H1 (cell line): ENCODE data around the gene CCL17. TPM values are rescaled to one million over a fixed set of nuclear protein-coding genes. Genes with fewer than 3 reads are reported as not detected.
"Not testable (repeated sequence)": the region's sequence is repeated elsewhere in the genome, so short reads cannot be mapped to it uniquely, and the experiment has no call there.

Experiments
- CTCF ChIA-PET: fragments of 300-600 bp; sonication (Branson Sonifier 250); formaldehyde crosslinking; loops from one replicate; lab custom pipeline; 2021; ENCODE audit not compliant: partially characterized antibody; lab: Charles Lee
- POLR2A ChIA-PET: fragments of 300-600 bp; sonication (Branson Sonifier 250); formaldehyde crosslinking; loops from one replicate; lab custom pipeline; 2021; ENCODE audit warnings: inconsistent platforms; ENCODE audit not compliant: partially characterized antibody; lab: Charles Lee
- DNase-seq, 2 experiments: peaks; one replicate each; pipeline versions ENCODE4 v3.0.0 to v3.0.0-alpha.2; 2010 to 2022; ENCODE audit warnings: low spot score in 2 of 2, low read depth in 1 of 2, mixed read lengths in 1 of 2
- FAIRE-seq: peaks from 2 replicates; lab custom pipeline; 2011; peaks lifted over from hg19 to GRCh38; lab: Jason Lieb, UNC
- H2AFZ ChIP-seq: 2 replicates; pipeline ENCODE4 v1.8.1; 2012; ENCODE audit warnings: low read length, inconsistent platforms
- H2AK5ac ChIP-seq: 2 replicates; pipeline ENCODE4 v1.6.1; 2013; ENCODE audit warnings: low read depth, low read length
- H2BK120ac ChIP-seq: replicated peaks from 2 replicates; pipeline ENCODE3; 2013; ENCODE audit warnings: low read depth, low read length, inconsistent platforms
- H2BK12ac ChIP-seq: 2 replicates; pipeline ENCODE4 v1.6.1; 2013; ENCODE audit warnings: low read depth, low read length
- H2BK15ac ChIP-seq: 2 replicates; pipeline ENCODE4 v1.6.1; 2013; ENCODE audit warnings: low read length
- H2BK20ac ChIP-seq: 2 replicates; pipeline ENCODE4 v1.6.1; 2013; ENCODE audit warnings: low read length
- H2BK5ac ChIP-seq: 2 replicates; pipeline ENCODE4 v1.6.1; 2013; ENCODE audit warnings: low read depth, low read length
- H3K14ac ChIP-seq: 2 replicates; pipeline ENCODE4 v1.6.1; 2013; ENCODE audit warnings: inconsistent platforms; ENCODE audit not compliant: insufficient read length
- H3K18ac ChIP-seq: 2 replicates; pipeline ENCODE4 v1.6.1; 2013; ENCODE audit warnings: low read length; ENCODE audit errors: extremely low read depth
- H3K23ac ChIP-seq: 2 replicates; pipeline ENCODE4 v1.6.1; 2013; ENCODE audit warnings: inconsistent platforms; ENCODE audit not compliant: insufficient read length
- H3K23me2 ChIP-seq: 2 replicates; pipeline ENCODE4 v1.6.1; 2013; ENCODE audit warnings: low read depth, low read length
- H3K27ac ChIP-seq: 2 replicates; pipeline ENCODE4 v1.6.1; 2011; ENCODE audit warnings: low read depth, low read length, inconsistent platforms
- H3K27me3 ChIP-seq, 4 experiments: replicated peaks in 1 of 4; 1 replicate in 1 of 4; 2 replicates in 3 of 4; pipeline versions ENCODE4 v1.6.1 to v1.8.1; 2011 to 2013; ENCODE audit warnings: low read length in 3 of 4, mild to moderate bottlenecking in 3 of 4, inconsistent platforms in 2 of 4, mixed read lengths in 2 of 4, moderate library complexity in 1 of 4; ENCODE audit not compliant: control insufficient read depth in 3 of 4, insufficient read depth in 3 of 4; ENCODE audit errors: extremely low read depth in 1 of 4
- H3K36me3 ChIP-seq, 4 experiments: 2 replicates each; pipeline versions ENCODE4 v1.6.1 to v1.8.1; 2011 to 2013; ENCODE audit warnings: mild to moderate bottlenecking in 4 of 4, low read length in 3 of 4, moderate library complexity in 2 of 4, control low read depth in 1 of 4, inconsistent platforms in 1 of 4; ENCODE audit not compliant: insufficient read depth in 4 of 4, control insufficient read depth in 2 of 4
- H3K4ac ChIP-seq: replicated peaks from 2 replicates; pipeline ENCODE3; 2013; ENCODE audit warnings: low read length, low read depth, mixed read lengths, inconsistent platforms; ENCODE audit not compliant: insufficient read length
- H3K4me1 ChIP-seq, 4 experiments: replicated peaks in 1 of 4; 1 replicate in 1 of 4; 2 replicates in 3 of 4; pipeline versions ENCODE4 v1.6.1 to v1.8.1; 2011 to 2013; ENCODE audit warnings: low read length in 3 of 4, inconsistent platforms in 2 of 4, mixed read lengths in 1 of 4; ENCODE audit not compliant: insufficient read depth in 4 of 4, control insufficient read depth in 3 of 4
- H3K4me2 ChIP-seq, 2 experiments: 2 replicates each; pipeline versions ENCODE4 v1.6.1 to v1.8.1; 2011 to 2013; ENCODE audit warnings: low read depth in 2 of 2, low read length in 2 of 2, control low read depth in 1 of 2, inconsistent platforms in 1 of 2, mild to moderate bottlenecking in 1 of 2; ENCODE audit not compliant: insufficient read depth in 1 of 2
- H3K4me3 ChIP-seq, 4 experiments: fragments of 200-600, 300-600 bp in 1 of 4; sonication (generic), shearing (Covaris generic), sonication (Bioruptor Twin) in 1 of 4; 2 replicates each; pipeline versions ENCODE4 v1.5.1 to v1.8.1; 2011 to 2016; ENCODE audit warnings: low read length in 4 of 4, low read depth in 3 of 4, control low read depth in 2 of 4, inconsistent platforms in 2 of 4, mild to moderate bottlenecking in 2 of 4, mixed read lengths in 1 of 4, moderate library complexity in 1 of 4; ENCODE audit not compliant: insufficient read depth in 2 of 4; ENCODE audit errors: extremely low read depth in 1 of 4
- H3K56ac ChIP-seq: replicated peaks from 2 replicates; pipeline ENCODE3; 2013; ENCODE audit warnings: low read depth, mild to moderate bottlenecking, mixed read lengths, low read length, inconsistent platforms; ENCODE audit not compliant: insufficient read length
- H3K79me1 ChIP-seq: 2 replicates; pipeline ENCODE4 v1.6.1; 2013; ENCODE audit warnings: low read depth, low read length, control low read depth
- H3K79me2 ChIP-seq, 2 experiments: 2 replicates each; pipeline versions ENCODE4 v1.6.1 to v1.8.1; 2012 to 2013; ENCODE audit warnings: low read length in 2 of 2, mild to moderate bottlenecking in 2 of 2, inconsistent platforms in 1 of 2; ENCODE audit not compliant: insufficient read depth in 2 of 2, control insufficient read depth in 1 of 2
- H3K9ac ChIP-seq, 4 experiments: replicated peaks in 1 of 4; 1 replicate in 1 of 4; 2 replicates in 3 of 4; pipeline versions ENCODE4 v1.6.1 to v1.8.1; 2011 to 2013; ENCODE audit warnings: low read depth in 3 of 4, low read length in 3 of 4, control low read depth in 2 of 4, mild to moderate bottlenecking in 2 of 4, moderate library complexity in 2 of 4, inconsistent platforms in 1 of 4; ENCODE audit errors: extremely low read depth in 1 of 4
- H3K9me3 ChIP-seq, 2 experiments: 2 replicates each; pipeline versions ENCODE4 v1.6.1 to v1.8.1; 2012 to 2013; ENCODE audit warnings: mild to moderate bottlenecking in 2 of 2, moderate library complexity in 2 of 2, control low read depth in 1 of 2, inconsistent platforms in 1 of 2, low read depth in 1 of 2, low read length in 1 of 2, mixed read lengths in 1 of 2; ENCODE audit not compliant: insufficient read depth in 2 of 2
- H4K20me1 ChIP-seq, 2 experiments: replicated peaks in 1 of 2; 2 replicates each; pipeline versions ENCODE3 to v1.8.1; 2011 to 2013; ENCODE audit warnings: inconsistent platforms in 2 of 2, low read length in 2 of 2, mild to moderate bottlenecking in 1 of 2; ENCODE audit not compliant: insufficient read depth in 2 of 2, control insufficient read depth in 1 of 2
- H4K5ac ChIP-seq: 2 replicates; pipeline ENCODE4 v1.6.1; 2013; ENCODE audit warnings: low read length, low read depth, mixed read lengths, inconsistent platforms; ENCODE audit not compliant: insufficient read length
- H4K8ac ChIP-seq: 2 replicates; pipeline ENCODE4 v1.8.0; 2013; ENCODE audit warnings: mild to moderate bottlenecking, moderate library complexity, low read length, inconsistent platforms; ENCODE audit not compliant: insufficient read depth; ENCODE audit errors: extremely low read depth
- H4K91ac ChIP-seq: replicated peaks from 2 replicates; pipeline ENCODE3; 2013; ENCODE audit warnings: low read length, mixed read lengths, inconsistent platforms; ENCODE audit not compliant: insufficient read length
- WGBS, 2 experiments: shearing (Covaris generic) in 1 of 2; methylation state at CpG; one replicate each; pipeline versions ENCODE4 v1.1.6 to v1.1.7; 2013 to 2015; ENCODE audit warnings: low lambda C conversion rate in 2 of 2, mixed read lengths in 2 of 2, inconsistent platforms in 1 of 2, low coverage in 1 of 2, missing lambda C conversion rate in 1 of 2; ENCODE audit not compliant: insufficient replicate concordance in 2 of 2, insufficient coverage in 1 of 2, insufficient read length in 1 of 2; ENCODE audit errors: extremely low coverage in 1 of 2, missing lambda C conversion rate in 1 of 2; 5-methylcytosine and 5-hydroxymethylcytosine counted together
- polyA plus RNA-seq, 7 experiments: library from polyadenylated mRNA; depleted of rRNA in 3 of 7; stranded (reverse) in 5 of 7; unstranded in 2 of 7; fragments of >200 nt in 5 of 7; fragments of 200-250 nt in 2 of 7; gene quantifications; 1 replicate in 5 of 7; 2 replicates in 1 of 7; 4 replicates in 1 of 7; pipeline versions ENCODE4 v1.2.1 to v1.2.3, GENCODE V29; 2011 to 2013; ENCODE audit warnings: missing spikeins in 2 of 7, mixed read lengths in 2 of 7
- total RNA-seq: library from RNA; stranded (reverse); fragmentation: NEBNext Ultra II Directional; extraction: Animal tissue kit (Norgen Biotek cat#: 25700); gene quantifications from 2 replicates; pipeline ENCODE4 v1.2.1, GENCODE V29; 2021

The CCL17 gene
- total and polyA plus RNA-seq, 2 of the 8 experiments (the other 6 are each of a cell fraction or from before 2014, with no cell fraction given): not detected

GRCh38 chr16:57397493-57397892 is 7.1 kb upstream of the CCL17 start:
- DNase-seq, POLR2A ChIA-PET: not testable (repeated sequence)

More at GRCh38 chr16:57397493-57397892, 7.1 kb upstream of the CCL17 start:
- H2AK5ac ChIP-seq, H3K9me3 ChIP-seq, H2BK12ac ChIP-seq, H3K27ac ChIP-seq, H4K20me1 ChIP-seq, H2AFZ ChIP-seq, H3K27me3 ChIP-seq, H3K4me2 ChIP-seq, H4K5ac ChIP-seq, H3K36me3 ChIP-seq, H2BK5ac ChIP-seq, H3K4me3 ChIP-seq, H3K56ac ChIP-seq, H2BK15ac ChIP-seq, H2BK20ac ChIP-seq, H3K18ac ChIP-seq, H2BK120ac ChIP-seq, H3K9ac ChIP-seq, H3K4me1 ChIP-seq, H3K23ac ChIP-seq, H3K4ac ChIP-seq, H4K8ac ChIP-seq, H3K23me2 ChIP-seq, H4K91ac ChIP-seq, H3K79me1 ChIP-seq, H3K14ac ChIP-seq, H3K79me2 ChIP-seq, FAIRE-seq: not testable (repeated sequence)
- CTCF ChIA-PET: interaction anchor here (0.6 to 12.3 kb wide), 2 partner anchors 21 to 44 kb away, joined by 3 to 71 read pairs; no protein-coding TSS in a partner anchor
- WGBS, 2 experiments: 95% methylated on average over 4 of the region's 4 CpGs; no CpG with 5 or more reads in 1 of the 2 experiments
